Measurements from ENCODE around the gene PDCD5.
"Not testable (repeated sequence)": the region's sequence is repeated elsewhere in the genome, so short reads cannot be mapped to it uniquely, and the experiment has no call there.

PDCD5 gene

DNA sequence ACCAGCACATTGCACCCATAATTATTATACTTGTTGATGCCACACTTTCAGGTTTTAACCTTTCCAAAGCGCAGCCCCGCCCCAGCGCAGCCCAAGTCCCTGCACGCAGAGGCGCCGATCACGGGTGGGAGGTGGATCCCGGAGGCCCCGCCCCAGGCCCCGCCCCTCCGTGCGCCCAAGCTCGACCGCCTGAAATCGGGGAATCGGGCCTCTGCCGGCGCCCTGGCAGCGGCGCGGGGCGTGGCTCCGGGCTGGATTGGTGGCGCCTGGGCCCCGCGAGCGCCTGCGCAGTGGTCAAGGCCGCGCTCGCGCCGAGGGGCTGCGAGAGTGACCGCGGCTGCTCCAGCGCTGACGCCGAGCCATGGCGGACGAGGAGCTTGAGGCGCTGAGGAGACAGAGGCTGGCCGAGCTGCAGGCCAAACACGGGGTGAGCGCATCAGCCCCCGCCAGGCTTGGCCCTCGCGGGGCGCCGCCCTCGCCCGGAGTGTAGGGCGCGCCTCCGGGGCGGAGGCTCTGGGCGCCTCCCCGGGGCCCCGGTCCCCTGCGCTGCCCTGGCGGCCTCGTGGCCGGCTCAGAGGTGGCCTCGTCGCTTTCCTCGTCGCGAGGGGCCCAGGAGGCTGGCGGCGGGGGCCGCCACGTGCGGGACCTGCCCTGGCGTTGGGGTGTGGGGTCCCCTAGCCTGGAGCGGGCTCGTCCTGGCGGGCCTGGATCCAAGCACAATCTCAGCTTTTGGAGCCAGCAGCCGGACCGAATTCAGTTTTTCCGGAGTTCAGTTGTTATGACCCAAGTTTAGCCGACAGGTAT, at the start of gene PDCD5:
Gene PDCD5, plus strand, starts transcription at position 290 of the 804 bp plus-strand sequence. Its CDS starts 72 bp downstream, at position 362.
- peak; percentile 80 to 81 for DNase-seq (ENCODE audit: low read depth in 2 of 2)

DNA sequence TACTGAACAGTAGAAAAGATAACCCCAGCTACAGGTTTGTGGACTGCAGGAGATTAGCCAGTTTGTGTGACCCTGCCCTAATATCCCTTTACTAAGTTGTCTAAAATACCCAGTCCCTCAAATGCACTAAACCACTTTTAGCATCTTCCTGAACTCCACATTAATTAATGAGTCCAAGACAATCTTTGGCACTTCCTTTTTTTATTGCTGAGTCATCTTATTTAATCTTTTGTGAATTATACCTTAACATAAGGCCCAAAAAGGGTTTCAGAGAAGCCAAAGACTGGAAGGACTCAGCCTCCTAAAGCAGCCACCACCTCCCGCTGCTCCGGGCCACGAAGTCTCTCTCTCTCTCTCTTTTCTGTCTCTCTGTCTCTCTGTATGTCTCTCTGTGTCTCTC, 48.8 kb upstream of the PDCD5 start:
- DNase-seq (ENCODE audit: low read depth in 2 of 2), result no peak

GRCh38 chr19:32537580-32537979, 43.4 kb upstream of the PDCD5 start:
- DNase-seq (ENCODE audit: low read depth in 2 of 2), result no peak

DNA sequence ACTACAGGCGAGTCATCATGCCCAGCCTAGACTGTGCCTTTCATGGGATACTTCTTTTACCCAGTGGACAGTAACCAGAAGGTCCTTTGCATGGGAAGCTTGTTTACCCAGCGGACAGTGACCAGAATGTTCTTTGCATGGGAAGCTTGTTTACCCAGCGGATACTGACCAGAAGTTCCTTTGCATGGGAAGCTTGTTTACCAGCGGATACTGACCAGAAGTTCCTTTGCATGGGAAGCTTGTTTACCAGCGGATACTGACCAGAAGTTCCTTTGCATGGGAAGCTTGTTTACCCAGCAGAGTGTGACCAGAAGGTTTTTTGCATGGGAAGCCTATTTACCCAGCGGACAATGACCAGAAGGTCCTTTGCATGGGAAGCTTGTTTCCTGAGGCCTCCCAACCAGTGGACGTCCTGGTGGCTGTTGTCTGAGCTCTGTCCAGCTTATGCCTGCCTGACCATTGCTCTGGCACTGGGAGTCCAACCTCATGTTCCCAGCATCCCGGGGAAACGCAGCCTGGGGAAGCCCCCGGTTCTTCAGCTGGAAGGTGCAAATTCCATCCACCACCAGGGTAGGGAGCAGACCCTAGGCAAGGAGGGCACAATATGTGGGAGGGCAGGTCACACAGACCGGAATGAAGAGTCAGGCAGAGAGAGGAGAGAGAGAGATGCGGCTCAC, 41.6 kb upstream of the PDCD5 start:
- DNase-seq (ENCODE audit: low read depth in 2 of 2), result no peak

DNA sequence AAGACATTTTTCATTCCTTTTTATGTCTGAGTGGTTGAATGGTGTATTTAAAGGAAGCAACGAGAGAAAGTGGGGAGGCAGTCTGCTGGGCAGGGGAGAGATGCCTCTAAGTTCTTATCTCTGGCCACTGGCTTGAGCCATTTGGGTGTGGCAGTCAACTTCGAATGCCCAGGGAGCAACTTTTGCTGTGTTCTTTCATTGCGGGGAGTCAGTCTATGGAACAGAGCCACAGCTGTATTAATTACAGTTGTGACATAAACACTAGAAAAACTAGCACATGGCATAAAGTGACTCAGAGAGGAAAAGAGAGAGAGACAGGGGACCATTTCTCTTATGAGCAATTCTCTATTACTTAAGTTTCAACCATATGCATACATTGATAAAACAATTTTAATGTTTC, 40.4 kb upstream of the PDCD5 start:
- DNase-seq (ENCODE audit: low read depth in 2 of 2), result no peak

GRCh38 chr19:32541376-32541775, 39.6 kb upstream of the PDCD5 start:
- DNase-seq (ENCODE audit: low read depth in 2 of 2), result not testable (repeated sequence)

DNA sequence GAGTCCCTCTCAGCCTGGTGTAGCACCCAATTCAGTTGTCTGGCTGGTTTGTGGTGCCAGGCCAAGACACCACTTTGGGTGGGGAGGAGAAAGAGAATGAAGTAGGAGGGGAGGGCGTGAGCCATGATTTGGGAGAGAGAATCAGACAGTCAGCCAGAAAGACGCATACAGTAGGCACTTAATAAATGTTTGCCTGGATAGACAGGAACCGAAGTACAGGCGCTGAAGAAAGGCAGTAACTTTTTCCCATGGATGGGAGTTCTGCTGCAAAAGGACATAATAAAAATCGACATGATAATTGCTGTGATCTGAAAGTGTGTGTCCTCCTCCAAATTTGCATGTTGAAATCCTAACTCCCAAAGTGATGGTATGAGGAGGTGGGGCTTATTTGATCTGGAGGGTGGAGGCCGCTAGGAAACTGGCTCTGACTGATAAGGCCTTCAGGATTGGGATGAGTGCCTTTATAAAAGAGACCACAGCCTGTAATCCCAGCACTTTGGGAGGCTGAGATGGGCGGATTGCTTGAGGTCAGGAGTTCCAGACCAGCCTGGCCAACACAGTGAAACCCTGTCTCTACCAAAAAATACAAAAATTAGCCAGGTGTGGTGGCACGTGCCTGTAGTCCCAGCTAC, 38.4 kb upstream of the PDCD5 start:
- DNase-seq (ENCODE audit: low read depth in 2 of 2), result no peak

DNA sequence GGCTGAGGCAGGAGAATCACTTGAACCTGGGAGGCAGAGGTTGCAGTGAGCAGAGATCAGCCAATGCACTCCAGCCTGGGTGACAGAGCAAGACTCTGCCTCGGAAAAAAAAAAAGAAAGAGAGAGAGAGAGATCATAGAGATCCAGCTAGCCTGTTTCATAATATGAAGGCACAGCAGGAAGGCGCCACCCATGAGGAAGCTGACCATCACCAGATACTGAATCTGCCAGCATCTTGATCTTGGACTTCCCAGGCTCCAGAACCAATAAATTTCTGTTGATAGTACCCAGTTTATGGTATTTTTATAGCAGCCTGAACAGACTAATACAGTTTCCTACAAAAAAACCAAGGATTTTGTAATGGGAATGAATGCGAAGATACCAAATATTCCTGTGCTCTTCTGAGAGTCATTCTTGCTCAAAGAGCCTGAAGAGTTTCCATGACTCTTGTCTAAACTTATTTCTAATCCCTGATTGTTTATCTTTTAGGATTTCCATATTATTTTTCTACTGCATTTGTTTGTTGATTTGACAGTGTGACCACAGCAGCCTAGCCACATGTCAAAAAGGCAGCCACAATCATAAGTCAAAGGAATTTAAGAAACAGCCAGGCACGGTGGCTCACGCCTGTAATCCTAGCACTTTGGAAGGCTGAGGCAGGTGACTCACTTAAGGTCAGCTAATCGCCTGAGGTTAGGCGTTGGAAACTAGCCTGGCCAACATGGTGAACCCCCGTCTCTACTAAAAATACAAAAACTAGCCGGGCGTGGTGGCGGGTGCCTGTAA, 37.7 kb upstream of the PDCD5 start:
- DNase-seq (ENCODE audit: low read depth in 2 of 2), result no peak

GRCh38 chr19:32544917-32545316, 36.1 kb upstream of the PDCD5 start:
- no peak for DNase-seq (ENCODE audit: low read depth in 2 of 2)

DNA sequence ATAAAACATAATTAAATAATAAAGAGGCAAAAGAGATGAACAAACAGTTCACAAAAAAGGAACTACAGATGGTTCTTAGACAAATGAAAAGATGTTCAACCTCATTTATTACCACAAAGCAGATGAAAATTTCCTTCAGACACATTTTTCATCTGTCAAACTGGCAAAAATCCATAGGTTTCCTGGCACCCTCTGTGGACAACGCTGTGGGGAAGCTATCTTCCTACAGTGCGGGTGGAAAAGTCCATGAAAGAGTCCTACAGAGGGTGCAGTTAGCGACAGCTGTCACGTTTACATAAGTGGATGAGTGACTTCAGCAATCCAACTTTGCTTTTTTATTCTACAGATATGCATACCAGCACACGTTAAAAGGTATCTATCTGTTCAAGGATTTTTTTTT, 30.3 kb upstream of the PDCD5 start:
- no peak for DNase-seq (ENCODE audit: low read depth in 2 of 2)

DNA sequence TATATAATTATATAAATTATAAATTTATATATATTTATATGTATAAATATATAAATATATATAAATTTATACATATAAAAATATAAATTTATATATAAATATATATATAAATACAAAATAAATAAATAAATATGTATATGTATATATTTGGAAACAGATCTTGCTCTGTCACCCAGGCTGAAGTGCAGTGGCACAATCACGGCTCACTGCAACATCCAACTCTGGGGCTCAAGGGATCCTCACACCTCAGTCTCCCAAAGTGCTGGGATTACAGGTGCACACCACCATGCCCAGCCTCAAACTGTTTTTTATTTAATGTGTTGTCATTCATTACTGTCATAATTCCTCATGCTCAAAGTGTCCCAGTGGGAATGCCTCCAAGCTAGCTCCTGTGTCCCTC, 25.2 kb upstream of the PDCD5 start:
- no peak for DNase-seq (ENCODE audit: low read depth in 2 of 2)

- DNase-seq (ENCODE audit: low read depth in 2 of 2), result no peak
Observed at GRCh38 chr19:32558607-32559228, 22.3 kb upstream of the PDCD5 start.

- no peak for DNase-seq (ENCODE audit: low read depth in 2 of 2)
Observed at GRCh38 chr19:32563761-32564160, 17.2 kb upstream of the PDCD5 start.

GRCh38 chr19:32566246-32566830, 14.7 kb upstream of the PDCD5 start:
- peak in 1 of 2 experiments; percentile 5 for DNase-seq (ENCODE audit: low read depth in 2 of 2)

DNA sequence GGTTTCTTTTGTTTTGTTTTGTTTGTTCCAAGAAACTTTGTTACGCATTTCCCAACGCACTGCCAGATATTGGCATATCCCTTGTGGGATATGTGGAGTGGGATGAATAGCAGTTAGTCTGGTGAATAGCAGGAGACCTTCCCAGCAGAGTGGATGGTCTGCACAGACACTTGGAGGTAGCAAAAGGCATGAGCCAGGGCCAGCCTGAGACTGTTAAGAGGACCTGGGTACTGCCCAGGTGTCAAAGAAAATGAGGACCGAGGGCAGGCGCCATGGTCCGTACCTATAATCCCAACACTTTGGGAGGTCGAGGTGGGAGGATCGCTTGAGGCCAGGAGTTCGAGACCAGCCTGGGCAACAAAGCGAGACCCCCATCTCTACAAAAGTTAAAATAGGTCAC, 13.5 kb upstream of the PDCD5 start:
- no peak for DNase-seq (ENCODE audit: low read depth in 2 of 2)

DNA sequence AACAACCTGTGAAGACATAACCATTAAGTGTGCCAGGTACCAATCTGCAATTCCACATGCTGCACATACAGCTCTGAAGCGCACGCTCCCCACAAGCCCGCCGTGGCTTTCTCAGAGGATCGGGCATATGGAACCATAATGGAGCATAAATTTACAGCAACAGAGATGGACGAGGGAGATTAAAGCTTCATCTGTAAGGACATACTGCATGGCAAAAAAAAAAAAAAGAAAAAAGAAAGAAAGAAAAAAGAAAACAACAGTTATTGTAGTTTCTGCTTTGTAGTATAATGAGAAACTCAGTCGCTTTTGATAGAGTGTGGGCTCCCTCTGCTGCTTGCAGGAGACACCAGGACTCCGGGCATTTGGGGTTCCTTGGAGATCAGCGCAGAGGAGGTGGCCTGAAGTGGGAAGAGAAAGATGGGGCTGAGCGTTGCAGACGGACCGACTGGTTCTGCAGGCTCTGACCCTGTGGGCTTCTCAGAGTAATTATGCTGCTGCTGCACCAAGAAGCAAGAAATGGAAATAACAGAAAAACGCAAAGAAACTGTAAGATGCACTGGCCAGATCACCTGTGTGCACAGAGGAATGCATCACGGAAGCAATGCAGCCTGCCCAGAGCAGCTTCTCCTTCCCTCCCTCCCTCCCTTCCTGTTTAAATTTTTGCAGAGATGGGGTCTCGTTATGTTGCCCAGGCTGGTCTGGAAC, 10.8 kb upstream of the PDCD5 start:
- peak; percentile 15 to 27 for DNase-seq (ENCODE audit: low read depth in 2 of 2)

DNA sequence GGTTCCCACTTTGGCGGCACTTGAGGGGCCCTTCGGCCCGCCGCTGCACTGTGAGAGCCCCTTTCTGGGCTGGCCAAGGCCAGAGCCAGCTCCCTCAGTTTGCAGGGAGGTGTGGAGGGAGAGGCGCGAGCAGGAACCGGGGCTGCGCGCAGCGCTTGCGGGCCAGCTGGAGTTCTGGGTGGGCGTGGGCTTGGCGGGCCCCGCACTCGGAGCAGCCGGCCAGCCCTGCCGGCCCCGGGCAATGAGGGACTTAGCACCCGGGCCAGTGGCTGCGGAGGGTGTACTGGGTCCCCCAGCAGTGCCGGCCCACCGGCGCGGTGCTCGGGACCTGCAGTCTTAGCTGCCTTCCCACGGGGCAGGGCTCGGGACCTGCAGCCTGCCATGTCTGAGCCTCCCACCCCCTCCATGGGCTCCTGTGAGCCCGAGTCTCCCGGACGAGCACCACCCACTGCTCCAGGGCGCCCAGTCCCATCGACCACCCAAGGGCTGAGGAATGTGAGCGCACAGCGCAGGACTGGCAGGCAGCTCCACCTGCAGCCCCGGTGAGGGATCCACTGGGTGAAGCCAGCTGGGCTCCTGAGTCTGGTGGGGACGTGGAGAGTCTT, 9.4 kb upstream of the PDCD5 start:
- DNase-seq (ENCODE audit: low read depth in 2 of 2), result not testable (repeated sequence)

DNA sequence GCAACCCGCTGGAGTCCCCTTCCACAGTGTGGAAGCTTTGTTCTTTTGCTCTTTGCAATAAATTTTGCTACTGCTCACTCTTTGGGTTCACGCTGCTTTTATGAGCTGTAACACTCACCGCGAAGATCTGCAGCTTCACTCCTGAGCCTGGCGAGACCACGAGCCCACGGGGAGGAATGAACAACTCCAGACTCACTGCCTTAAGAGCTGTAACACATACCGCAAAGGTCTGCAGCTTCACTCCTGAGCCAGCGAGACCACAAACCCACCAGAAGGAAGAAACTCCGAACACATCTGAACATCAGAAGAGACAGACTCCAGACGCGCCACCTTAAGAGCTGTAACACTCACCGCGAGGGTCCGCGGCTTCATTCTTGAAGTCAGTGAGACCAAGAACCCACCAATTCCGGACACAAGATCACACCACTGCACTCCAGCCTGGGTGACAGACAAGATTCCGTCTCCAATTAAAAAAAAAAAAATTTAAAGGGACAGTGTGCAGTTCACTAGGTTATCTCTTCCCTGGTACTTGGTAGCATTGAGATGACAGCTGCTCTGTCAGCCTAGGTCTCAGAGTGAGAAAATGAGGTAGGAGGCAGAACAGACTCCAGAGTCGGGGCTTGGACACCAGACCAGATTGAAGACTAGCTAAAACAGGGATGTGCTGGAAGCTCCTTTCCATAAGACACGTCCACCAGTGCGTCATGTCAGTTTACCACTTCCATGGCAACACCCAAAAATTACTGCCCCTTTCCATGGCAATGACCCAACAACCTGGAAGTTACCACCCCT, 8.1 kb upstream of the PDCD5 start:
- not testable (repeated sequence) for DNase-seq (ENCODE audit: low read depth in 2 of 2)

DNA sequence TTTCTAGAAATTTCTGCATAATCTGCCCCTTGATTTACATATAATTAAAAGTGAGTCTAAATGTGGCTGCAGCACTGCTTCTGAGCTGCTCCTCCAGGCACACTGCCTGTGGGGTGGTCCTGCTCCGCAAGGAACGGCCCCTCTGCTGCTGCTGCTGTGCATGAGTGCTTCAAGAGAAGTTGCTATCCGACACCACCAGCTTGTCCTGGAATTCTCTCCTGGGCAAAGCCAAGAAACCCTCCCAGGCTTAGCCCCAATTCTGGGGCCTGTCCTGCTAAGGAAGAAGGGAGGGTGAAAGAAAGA, 7.5 kb upstream of the PDCD5 start:
- DNase-seq (ENCODE audit: low read depth in 2 of 2), result no peak

Data from fibroblast of skin of left quadriceps (primary cell).